Stimulated activated CD4-positive, alpha-beta T cell treated with anti-CD3 and anti-CD28 coated beads, Interleukin-12 subunit alpha, Interleukin-12 subunit beta, amount 100 ng/mL, for 48 hours (primary cell): ENCODE data around the gene OR2L8.

ENCODE experiments used
- DNase-seq, 3 donors: peaks; one replicate each; pipeline ENCODE4 v3.0.0-alpha.2; 2020; ENCODE audit warnings: low read depth in 2 of 3, low spot score in 1 of 3

Gene OR2L8

GRCh38 chr1:247966532-247967204, 18.0 kb downstream of the OR2L8 start:
- no peak for DNase-seq

GRCh38 chr1:247992986-247993385, 44.3 kb downstream of the OR2L8 start:
- DNase-seq: no peak

- DNase-seq: no peak
These were observed 50.2 kb downstream of the OR2L8 start for GRCh38 chr1:247998811-247999210.
